GM21786 (cell line): ENCODE measurements around the gene ANXA2R.
"Not testable (repeated sequence)": the region's sequence is repeated elsewhere in the genome, so short reads cannot be mapped to it uniquely, and the experiment has no call there.

Source experiments
- ATAC-seq: cut with Tn5 transposase; IDR thresholded peaks from one replicate; pipeline ENCODE4 v1.9.1; 2021; ENCODE audit not compliant: unreplicated experiment

Gene ANXA2R

GRCh38 chr5:43061352-43062075 lies 21.4 kb upstream of the ANXA2R start:
- no peak for ATAC-seq

- not testable (repeated sequence) for ATAC-seq
These were observed 19.9 kb upstream of the ANXA2R start for GRCh38 chr5:43060020-43060419.

- not testable (repeated sequence) for ATAC-seq
These were observed 15.0 kb upstream of the ANXA2R start for GRCh38 chr5:43055098-43055497.

GRCh38 chr5:43051684-43052083 lies 11.6 kb upstream of the ANXA2R start:
- no peak for ATAC-seq

- ATAC-seq: no peak
These were observed 10.3 kb upstream of the ANXA2R start for GRCh38 chr5:43050384-43050783.

GRCh38 chr5:43049236-43049635 lies 9.1 kb upstream of the ANXA2R start:
- no peak for ATAC-seq

- no peak for ATAC-seq
These were observed 6.4 kb upstream of the ANXA2R start for GRCh38 chr5:43046474-43046873.

GRCh38 chr5:43045236-43045635 lies 5.1 kb upstream of the ANXA2R start:
- ATAC-seq: no peak

- no peak for ATAC-seq
These were observed 4.2 kb upstream of the ANXA2R start for GRCh38 chr5:43044181-43044914.

- no peak for ATAC-seq
These were observed 3.3 kb upstream of the ANXA2R start for GRCh38 chr5:43043400-43043756.

- peak; percentile 25 for ATAC-seq
These were observed 2.7 kb upstream of the ANXA2R start for GRCh38 chr5:43042626-43043399.

GRCh38 chr5:43042176-43042625 lies 2.1 kb upstream of the ANXA2R start:
- ATAC-seq: peak; percentile 28

GRCh38 chr5:43041669-43042175 lies 1.6 kb upstream of the ANXA2R start:
- ATAC-seq: peak; percentile 5

- ATAC-seq: no peak
These were observed 1.1 kb upstream of the ANXA2R start for GRCh38 chr5:43041110-43041668.

- no peak for ATAC-seq
These were observed 440 bp downstream of the ANXA2R start for GRCh38 chr5:43039471-43040286.

GRCh38 chr5:43039152-43039470 lies 1.0 kb downstream of the ANXA2R start:
- ATAC-seq: no peak

GRCh38 chr5:43038496-43038989 lies 1.6 kb downstream of the ANXA2R start:
- no peak for ATAC-seq

GRCh38 chr5:43037636-43038495 lies 2.3 kb downstream of the ANXA2R start:
- peak; percentile 16 for ATAC-seq

- no peak for ATAC-seq
These were observed 3.1 kb downstream of the ANXA2R start for GRCh38 chr5:43036856-43037635.
